HL-60 (cell line): Measurements from ENCODE around the gene PTDSS2.

Experiments
- TF ChIP-seq, protein P1 (sequence below): IDR thresholded peaks from one replicate; pipeline ENCODE4 v1.5.1; 2011; ENCODE audit warnings: low read length, control low read depth, inconsistent platforms; ENCODE audit not compliant: insufficient read depth
- TF ChIP-seq, protein P2 (sequence below): IDR thresholded peaks from 2 replicates; pipeline ENCODE4 v1.6.1; 2012; ENCODE audit warnings: low read depth; ENCODE audit not compliant: insufficient replicate concordance

DNA sequence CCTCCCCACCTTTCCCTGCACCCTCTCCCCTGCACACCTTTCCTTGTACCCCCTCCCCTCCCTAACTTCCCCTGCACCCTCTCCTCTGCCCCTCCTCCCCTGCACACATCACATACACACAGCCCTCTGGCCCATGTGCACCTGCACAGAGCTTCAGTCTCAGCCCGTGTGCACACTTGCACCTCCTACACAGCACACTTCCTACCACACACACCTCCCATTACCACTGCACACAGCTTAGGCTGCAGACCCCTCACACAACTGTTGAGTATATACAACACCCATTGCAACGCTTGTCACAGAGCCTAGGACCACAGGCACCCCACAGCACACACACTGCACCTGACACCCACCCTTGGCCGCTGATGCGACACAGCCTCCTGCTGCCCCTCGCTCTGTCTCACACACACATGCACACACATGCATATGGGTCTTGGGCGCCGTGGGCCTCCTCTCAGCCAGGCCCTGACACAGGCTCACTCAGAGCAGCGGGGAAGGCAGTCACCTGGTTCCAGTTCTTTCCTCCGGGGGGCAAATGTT is 35.7 kb upstream of the PTDSS2 start:
- TF ChIP-seq, protein P1, sequence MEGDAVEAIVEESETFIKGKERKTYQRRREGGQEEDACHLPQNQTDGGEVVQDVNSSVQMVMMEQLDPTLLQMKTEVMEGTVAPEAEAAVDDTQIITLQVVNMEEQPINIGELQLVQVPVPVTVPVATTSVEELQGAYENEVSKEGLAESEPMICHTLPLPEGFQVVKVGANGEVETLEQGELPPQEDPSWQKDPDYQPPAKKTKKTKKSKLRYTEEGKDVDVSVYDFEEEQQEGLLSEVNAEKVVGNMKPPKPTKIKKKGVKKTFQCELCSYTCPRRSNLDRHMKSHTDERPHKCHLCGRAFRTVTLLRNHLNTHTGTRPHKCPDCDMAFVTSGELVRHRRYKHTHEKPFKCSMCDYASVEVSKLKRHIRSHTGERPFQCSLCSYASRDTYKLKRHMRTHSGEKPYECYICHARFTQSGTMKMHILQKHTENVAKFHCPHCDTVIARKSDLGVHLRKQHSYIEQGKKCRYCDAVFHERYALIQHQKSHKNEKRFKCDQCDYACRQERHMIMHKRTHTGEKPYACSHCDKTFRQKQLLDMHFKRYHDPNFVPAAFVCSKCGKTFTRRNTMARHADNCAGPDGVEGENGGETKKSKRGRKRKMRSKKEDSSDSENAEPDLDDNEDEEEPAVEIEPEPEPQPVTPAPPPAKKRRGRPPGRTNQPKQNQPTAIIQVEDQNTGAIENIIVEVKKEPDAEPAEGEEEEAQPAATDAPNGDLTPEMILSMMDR: no peak
- TF ChIP-seq, protein P2, sequence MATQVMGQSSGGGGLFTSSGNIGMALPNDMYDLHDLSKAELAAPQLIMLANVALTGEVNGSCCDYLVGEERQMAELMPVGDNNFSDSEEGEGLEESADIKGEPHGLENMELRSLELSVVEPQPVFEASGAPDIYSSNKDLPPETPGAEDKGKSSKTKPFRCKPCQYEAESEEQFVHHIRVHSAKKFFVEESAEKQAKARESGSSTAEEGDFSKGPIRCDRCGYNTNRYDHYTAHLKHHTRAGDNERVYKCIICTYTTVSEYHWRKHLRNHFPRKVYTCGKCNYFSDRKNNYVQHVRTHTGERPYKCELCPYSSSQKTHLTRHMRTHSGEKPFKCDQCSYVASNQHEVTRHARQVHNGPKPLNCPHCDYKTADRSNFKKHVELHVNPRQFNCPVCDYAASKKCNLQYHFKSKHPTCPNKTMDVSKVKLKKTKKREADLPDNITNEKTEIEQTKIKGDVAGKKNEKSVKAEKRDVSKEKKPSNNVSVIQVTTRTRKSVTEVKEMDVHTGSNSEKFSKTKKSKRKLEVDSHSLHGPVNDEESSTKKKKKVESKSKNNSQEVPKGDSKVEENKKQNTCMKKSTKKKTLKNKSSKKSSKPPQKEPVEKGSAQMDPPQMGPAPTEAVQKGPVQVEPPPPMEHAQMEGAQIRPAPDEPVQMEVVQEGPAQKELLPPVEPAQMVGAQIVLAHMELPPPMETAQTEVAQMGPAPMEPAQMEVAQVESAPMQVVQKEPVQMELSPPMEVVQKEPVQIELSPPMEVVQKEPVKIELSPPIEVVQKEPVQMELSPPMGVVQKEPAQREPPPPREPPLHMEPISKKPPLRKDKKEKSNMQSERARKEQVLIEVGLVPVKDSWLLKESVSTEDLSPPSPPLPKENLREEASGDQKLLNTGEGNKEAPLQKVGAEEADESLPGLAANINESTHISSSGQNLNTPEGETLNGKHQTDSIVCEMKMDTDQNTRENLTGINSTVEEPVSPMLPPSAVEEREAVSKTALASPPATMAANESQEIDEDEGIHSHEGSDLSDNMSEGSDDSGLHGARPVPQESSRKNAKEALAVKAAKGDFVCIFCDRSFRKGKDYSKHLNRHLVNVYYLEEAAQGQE: no peak
